GM23338 (cell line): ENCODE data around the gene SLC43A3. TPM values are rescaled to one million over a fixed set of nuclear protein-coding genes. Genes with fewer than 3 reads are reported as not detected.

Experiments
- ATAC-seq: fragments of 200-7000 bp; cut with Tn5 transposase; 3 replicates; pipeline ENCODE4 v1.9.1; 2020
- DNase-seq: peaks from one replicate; pipeline ENCODE4 v3.0.0-alpha.2; 2015; ENCODE audit warnings: low spot score
- H2AFZ ChIP-seq: fragments of 200-600 bp; sonication (generic); 2 replicates; pipeline ENCODE4 v1.8.0; 2016; ENCODE audit warnings: antibody characterized with exemption, mild to moderate bottlenecking, moderate library complexity
- H3F3A ChIP-seq: fragments of 200-600 bp; sonication (generic); replicated peaks from 2 replicates; pipeline ENCODE4 v1.8.0; 2017; ENCODE audit warnings: antibody characterized with exemption, mixed run types, low read depth
- H3K27ac ChIP-seq: fragments of 200-600 bp; sonication (generic); 2 replicates; pipeline ENCODE4 v1.6.1; 2016; ENCODE audit warnings: low read depth
- H3K27me3 ChIP-seq: fragments of 200-600 bp; sonication (generic); 2 replicates; pipeline ENCODE4 v1.8.0; 2016; ENCODE audit warnings: mild to moderate bottlenecking, mixed run types, moderate library complexity; ENCODE audit not compliant: insufficient read depth
- H3K36me3 ChIP-seq: fragments of 200-600 bp; sonication (generic); 2 replicates; pipeline ENCODE4 v1.8.0; 2016; ENCODE audit warnings: mild to moderate bottlenecking; ENCODE audit not compliant: insufficient read depth
- H3K4me1 ChIP-seq: fragments of 200-600 bp; sonication (generic); 2 replicates; pipeline ENCODE4 v1.8.0; 2016; ENCODE audit warnings: mild to moderate bottlenecking, moderate library complexity; ENCODE audit not compliant: insufficient read depth
- H3K4me2 ChIP-seq: fragments of 200-600 bp; sonication (generic); 2 replicates; pipeline ENCODE4 v1.7.1; 2017; ENCODE audit warnings: mixed run types
- H3K4me3 ChIP-seq: fragments of 200-600 bp; sonication (generic); 2 replicates; pipeline ENCODE4 v1.6.1; 2016; ENCODE audit warnings: mixed run types
- H3K79me2 ChIP-seq: fragments of 200-600 bp; sonication (generic); replicated peaks from 2 replicates; pipeline ENCODE4 v1.8.0; 2017; ENCODE audit warnings: mild to moderate bottlenecking; ENCODE audit not compliant: insufficient read depth
- H3K9me2 ChIP-seq: fragments of 200-600 bp; sonication (generic); 2 replicates; pipeline ENCODE4 v1.8.0; 2017; ENCODE audit not compliant: insufficient read depth
- H4K20me1 ChIP-seq: fragments of 200-600 bp; sonication (generic); replicated peaks from 2 replicates; pipeline ENCODE4 v1.8.0; 2017; ENCODE audit warnings: mild to moderate bottlenecking; ENCODE audit not compliant: insufficient read depth
- H3K27ac Mint-ChIP-seq: 2 replicates; pipeline ENCODE4 v1.8.0; 2020; ENCODE audit warnings: inconsistent platforms, mild to moderate bottlenecking, moderate library complexity, mixed read lengths
- H3K27me3 Mint-ChIP-seq: 3 replicates; pipeline ENCODE4 v1.8.0; 2022; ENCODE audit warnings: low read depth, mild to moderate bottlenecking, moderate library complexity, mixed read lengths, inconsistent platforms; ENCODE audit not compliant: insufficient read depth, poor library complexity
- H3K36me3 Mint-ChIP-seq: 3 replicates; pipeline ENCODE4 v1.8.0; 2021; ENCODE audit warnings: low read depth, mild to moderate bottlenecking, inconsistent platforms, moderate library complexity, mixed read lengths
- H3K4me1 Mint-ChIP-seq: 3 replicates; pipeline ENCODE4 v1.8.0; 2020; ENCODE audit warnings: mild to moderate bottlenecking, inconsistent platforms, mixed read lengths
- H3K4me3 Mint-ChIP-seq: 3 replicates; pipeline ENCODE4 v1.8.0; 2021; ENCODE audit warnings: moderate library complexity, mild to moderate bottlenecking, inconsistent platforms, mixed read lengths
- H3K9me3 Mint-ChIP-seq: 3 replicates; pipeline ENCODE4 v1.8.0; 2020; ENCODE audit warnings: moderate library complexity, mild to moderate bottlenecking, inconsistent platforms, mixed read lengths
- CREB1 ChIP-seq: fragments of 250-450 bp; sonication (Bioruptor Pico); IDR thresholded peaks from 2 replicates; pipeline ENCODE4 v1.5.0; 2020; ENCODE audit warnings: low read depth, mild to moderate bottlenecking, moderate library complexity
- CTCF ChIP-seq, 2 experiments: fragments of 200-600 bp in 1 of 2; sonication (generic) in 1 of 2; conservative IDR thresholded peaks; 2 replicates each; pipeline versions ENCODE4 v1.5.1 to v1.6.1; 2016 to 2017; ENCODE audit warnings: antibody characterized with exemption in 2 of 2, low read depth in 2 of 2, mild to moderate bottlenecking in 2 of 2, moderate library complexity in 1 of 2
- ETS1 ChIP-seq: IDR thresholded peaks from 2 replicates; pipeline ENCODE4 v1.6.1; 2016; ENCODE audit warnings: antibody characterized with exemption
- EZH2 ChIP-seq: fragments of 200-600 bp; sonication (generic); IDR thresholded peaks from one replicate; pipeline ENCODE4 v1.8.0; 2017; ENCODE audit warnings: antibody characterized with exemption, mild to moderate bottlenecking, low read depth; ENCODE audit not compliant: unreplicated experiment
- EZH2phosphoT487 ChIP-seq: fragments of 200-600 bp; sonication (generic); IDR thresholded peaks from one replicate; pipeline ENCODE4 v1.8.1; 2018; ENCODE audit warnings: antibody characterized with exemption; ENCODE audit not compliant: unreplicated experiment
- JUNB ChIP-seq: IDR thresholded peaks from one replicate; pipeline ENCODE4 v1.6.1; 2016; ENCODE audit warnings: antibody characterized with exemption; ENCODE audit not compliant: unreplicated experiment
- NANOG ChIP-seq: IDR thresholded peaks from 2 replicates; pipeline ENCODE4 v1.6.1; 2016; ENCODE audit warnings: antibody characterized with exemption, borderline replicate concordance
- POLR2AphosphoS5 ChIP-seq: IDR thresholded peaks from 2 replicates; pipeline ENCODE4 v1.6.1; 2016; ENCODE audit warnings: antibody characterized with exemption, low read depth
- REST ChIP-seq: IDR thresholded peaks from one replicate; pipeline ENCODE4 v1.6.1; 2018; ENCODE audit warnings: antibody characterized with exemption; ENCODE audit not compliant: unreplicated experiment
- STAT1 ChIP-seq: IDR thresholded peaks from one replicate; pipeline ENCODE4 v1.6.1; 2016; ENCODE audit warnings: antibody characterized with exemption; ENCODE audit not compliant: unreplicated experiment
- ZNF114 ChIP-seq: fragments of 250-450 bp; sonication (Bioruptor Pico); IDR thresholded peaks from 2 replicates; pipeline ENCODE4 v1.5.0; 2020; ENCODE audit warnings: mild to moderate bottlenecking, moderate library complexity
- ZNF331 ChIP-seq: fragments of 250-450 bp; sonication (Bioruptor Pico); IDR thresholded peaks from 2 replicates; pipeline ENCODE4 v1.5.0; 2020; ENCODE audit warnings: low read depth, mild to moderate bottlenecking, moderate library complexity
- ZNF462 ChIP-seq: fragments of 250-450 bp; sonication (Bioruptor Pico); IDR thresholded peaks from 2 replicates; pipeline ENCODE4 v1.5.0; 2020; ENCODE audit warnings: mild to moderate bottlenecking, moderate library complexity
- polyA plus RNA-seq: library from polyadenylated mRNA; unstranded; fragments of >200 nt; fragmentation: Nextera tagmentation; extraction: Ambion mirVana; gene quantifications from 2 replicates; pipeline ENCODE4 v1.2.1, GENCODE V29; 2016
- total RNA-seq: library from RNA; depleted of rRNA; stranded (reverse); fragments of >200 nt; shearing (Covaris generic); gene quantifications from 2 replicates; pipeline ENCODE4 v1.2.3, GENCODE V29; 2014

The SLC43A3 gene
- total and polyA plus RNA-seq, 2 experiments from 2014 or later: 14.3 to 24.8 TPM

GRCh38 chr11:57408771-57409170, 18.1 kb downstream of the SLC43A3 start:
- Histone ChIP-seq H3K27me3 (no peaks in the 10 kb centered on the region), H2AFZ (no peak overlapping the region), H3K4me2 (no peak overlapping the region), H3K4me1 (no peaks in the 10 kb centered on the region), H3K79me2 (no peaks in the 10 kb centered on the region), H4K20me1 (peaks cover 4% of the 10 kb centered on the region), H3K27ac (no peak overlapping the region), H3K36me3 (peaks cover 21% of the 10 kb centered on the region), H3K4me3 (no peak overlapping the region), H3K9me2 (no peaks in the 10 kb centered on the region), H3F3A (no peaks in the 10 kb centered on the region)
- Mint-ChIP-seq H3K27me3 (peaks cover 6% of the 10 kb centered on the region), H3K9me3 (no peaks in the 10 kb centered on the region), H3K4me1 (no peaks in the 10 kb centered on the region), H3K36me3 (peaks cover 54% of the 10 kb centered on the region), H3K27ac (no peak overlapping the region), H3K4me3 (no peak overlapping the region)
- ATAC-seq (no peak), DNase-seq (no peak)
- TF ChIP-seq ZNF331: no peak
- no peak for TF ChIP-seq CREB1 (CRISPR knock-in tag)
- no peak for TF ChIP-seq ETS1
- TF ChIP-seq REST: no peak
- no peak for TF ChIP-seq JUNB
- no peak for TF ChIP-seq ZNF462 (CRISPR knock-in tag)
- TF ChIP-seq STAT1: no peak
- no peak for TF ChIP-seq ZNF114 (CRISPR knock-in tag)
- TF ChIP-seq EZH2phosphoT487: no peak
- TF ChIP-seq POLR2AphosphoS5: no peak
- no peak for TF ChIP-seq EZH2
- no peak for TF ChIP-seq NANOG
- no peak for TF ChIP-seq CTCF (conservative IDR thresholded peaks at IDR 0.05; ENCODE audit: low read depth in 2 of 2)
